ENCODE data around the gene ZGLP1. TPM values are rescaled to one million over a fixed set of nuclear protein-coding genes. Genes with fewer than 3 reads are reported as not detected.

ZGLP1 gene
- total RNA-seq, 1 donor from 2014 or later: 2.8 TPM

DNA sequence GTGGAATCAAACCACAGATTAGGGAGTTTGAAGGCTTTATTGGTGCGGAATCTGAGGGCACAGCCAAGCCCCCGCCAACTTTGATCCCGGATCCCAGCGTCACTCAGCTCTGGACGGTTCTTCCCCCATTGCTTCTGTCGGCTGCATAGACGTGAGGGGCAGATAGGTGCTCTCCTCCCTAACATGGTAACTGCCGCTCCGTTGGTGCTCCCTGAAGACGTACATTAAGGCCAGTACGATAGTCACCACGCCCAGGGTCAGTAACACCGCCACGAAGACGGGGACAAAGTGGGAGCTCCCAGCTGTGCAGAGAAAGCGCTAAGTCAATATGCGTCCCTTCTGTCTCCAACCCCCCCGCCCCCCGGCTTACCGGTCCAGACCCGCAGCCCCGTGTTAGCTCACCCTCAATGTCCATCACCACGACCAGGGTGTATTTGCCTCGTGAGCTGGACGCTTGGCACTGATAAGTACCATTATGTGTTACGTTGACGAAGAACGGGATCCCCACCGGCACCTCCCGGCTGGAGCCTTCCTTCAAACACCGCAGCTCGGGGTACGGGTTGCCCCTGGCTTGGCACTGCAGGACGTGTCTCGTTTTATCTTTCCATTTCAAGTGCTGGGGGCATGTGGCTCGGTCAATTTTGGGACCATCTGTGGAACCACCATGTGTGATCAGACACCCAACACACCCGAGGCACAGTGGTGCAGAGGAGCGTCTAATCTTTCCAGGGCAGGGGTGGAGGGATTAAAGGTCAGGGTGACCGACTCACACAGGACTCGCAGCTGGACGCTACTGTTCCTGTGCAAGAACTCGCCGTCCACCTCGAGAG is 24.4 kb upstream of the ZGLP1 start:
- H3K27ac Mint-ChIP-seq: peak overlapping the region; percentile 96
- no peaks in the 10 kb centered on the region for H3K27me3 Mint-ChIP-seq

DNA sequence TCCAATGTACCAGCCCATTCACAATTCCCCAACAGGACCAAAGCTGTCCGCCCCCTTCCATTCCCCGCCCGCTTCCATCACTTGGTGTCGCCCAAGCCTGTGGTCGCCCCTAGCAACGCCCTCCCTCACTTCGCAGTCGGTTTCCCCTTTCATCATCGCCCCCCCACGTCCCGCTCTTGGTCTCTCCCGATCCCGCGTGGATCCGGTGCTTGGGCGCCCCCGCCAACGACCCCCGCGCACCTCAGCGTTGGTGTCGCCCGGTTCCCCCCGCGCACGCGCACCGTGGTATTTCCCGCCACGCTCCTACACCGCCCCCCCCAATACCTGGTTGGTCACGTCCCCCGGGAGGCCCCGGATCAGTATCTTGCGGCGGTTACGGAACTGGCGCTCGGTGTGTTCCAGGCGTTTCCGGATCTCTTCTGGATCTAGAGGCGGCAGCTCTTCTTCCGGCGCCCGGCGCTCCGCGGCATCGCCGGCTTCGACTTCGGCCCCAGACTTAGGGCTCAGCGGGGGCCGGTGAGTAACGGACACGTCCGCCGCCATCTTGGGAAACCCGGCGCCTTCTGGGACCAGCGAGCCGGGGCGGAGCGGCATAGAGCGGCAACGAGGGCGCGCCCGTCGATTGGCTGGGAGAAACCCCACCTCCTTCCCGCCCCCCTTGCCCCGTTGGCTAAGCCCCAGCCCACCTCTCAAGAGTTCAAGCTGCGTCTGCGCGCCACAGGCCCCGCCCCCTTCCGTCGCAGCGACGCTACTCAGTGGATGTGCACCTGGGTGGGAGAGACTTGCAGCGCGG is 23.5 kb upstream of the ZGLP1 start, which contains the start of gene RAVER1:
RAVER1 (minus strand) TSS at position 565 of the 793 bp plus-strand sequence; CDS start at position 543, 22 bp downstream.
- intact Hi-C loops (cut with micrococcal nuclease): loop anchor here (2.0 to 10.0 kb wide), 4 partner anchors 48 to 138 kb away; partner anchors contain the start of genes CDC37, DNMT1, ICAM1 and TYK2
- Mint-ChIP-seq H3K4me3 (peak within 1 kb of the TSS; percentile 96), H3K27me3 (no peaks in the 10 kb centered on the region), H3K9me3 (no peaks in the 10 kb centered on the region), H3K4me1 (peaks cover 21% of the 10 kb centered on the region), H3K27ac (peak within 1 kb of the TSS; percentile 96), H3K36me3 (ENCODE audit: low read depth) (peaks cover 39% of the 10 kb centered on the region)
- peak; percentile 99 for DNase-seq

More for the DNA sequence above, 24.4 kb upstream of the ZGLP1 start:
- Mint-ChIP-seq H3K4me1 (peaks cover 29% of the 10 kb centered on the region), H3K36me3 (ENCODE audit: low read depth) (peaks cover 41% of the 10 kb centered on the region), H3K4me3 (peak overlapping the region; percentile 96), H3K9me3 (no peaks in the 10 kb centered on the region)
- intact Hi-C loops (cut with micrococcal nuclease): loop anchor here (2.0 to 10.0 kb wide), 4 partner anchors 47 to 139 kb away; partner anchors contain the start of genes CDC37, DNMT1, ICAM1 and TYK2
- DNase-seq: peak; percentile 62

DNA sequence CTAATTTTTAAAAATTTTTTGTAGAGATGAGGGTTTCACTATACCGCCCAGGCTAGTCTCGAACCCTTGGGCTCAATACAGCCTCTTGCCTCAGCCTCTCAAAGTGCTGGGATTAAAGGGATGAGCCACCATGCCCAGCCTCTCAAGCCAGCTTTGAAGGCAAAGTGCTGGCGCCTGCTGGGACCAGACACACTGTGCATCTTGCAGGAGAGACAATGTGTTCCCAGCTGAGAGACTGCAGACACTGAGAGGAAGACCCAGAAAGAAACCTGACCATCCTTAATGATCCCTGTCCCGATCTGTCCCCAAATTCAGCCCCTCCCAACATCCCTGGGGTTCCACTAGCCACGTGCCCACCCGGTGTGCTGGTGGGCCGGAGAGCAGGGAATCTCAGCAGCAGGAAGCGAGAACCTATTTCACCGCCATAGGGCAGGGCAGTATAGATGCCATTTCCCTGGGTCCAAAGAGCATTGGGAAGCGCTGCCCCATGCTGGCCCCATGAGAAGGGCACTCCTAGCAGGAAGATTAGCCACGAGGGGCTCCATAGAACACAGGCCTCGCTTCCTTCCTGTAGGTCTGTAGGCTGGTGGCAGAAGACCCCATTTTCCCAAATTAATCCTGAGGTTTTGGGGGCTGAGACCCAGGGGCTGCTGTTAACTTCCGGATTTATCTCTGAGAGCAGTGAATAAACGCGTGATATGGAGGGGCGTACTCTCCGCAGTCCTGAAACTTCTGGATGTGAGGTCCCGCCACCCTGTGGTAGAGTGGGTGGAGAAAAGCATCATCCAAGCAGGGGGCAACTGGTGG is 22.7 kb upstream of the ZGLP1 start:
- Mint-ChIP-seq H3K4me1 (peaks cover 21% of the 10 kb centered on the region), H3K27me3 (no peaks in the 10 kb centered on the region), H3K36me3 (ENCODE audit: low read depth) (peaks cover 43% of the 10 kb centered on the region), H3K9me3 (no peaks in the 10 kb centered on the region), H3K27ac (peak overlapping the region; percentile 96), H3K4me3 (peak overlapping the region; percentile 96)
- intact Hi-C loops (cut with micrococcal nuclease): loop anchor here (2.0 to 10.0 kb wide), 4 partner anchors 48 to 138 kb away; partner anchors contain the start of genes CDC37, DNMT1, ICAM1 and TYK2
- DNase-seq: no peak

- Mint-ChIP-seq H3K4me3 (no peak overlapping the region), H3K36me3 (ENCODE audit: low read depth) (peaks cover 44% of the 10 kb centered on the region), H3K4me1 (peaks cover 18% of the 10 kb centered on the region), H3K27me3 (no peaks in the 10 kb centered on the region), H3K27ac (no peak overlapping the region), H3K9me3 (no peaks in the 10 kb centered on the region)
- intact Hi-C loops (cut with micrococcal nuclease): no loop called here
- no peak for DNase-seq
These were observed 19.9 kb upstream of the ZGLP1 start for GRCh38 chr19:10329555-10329954.

- intact Hi-C loops (cut with micrococcal nuclease): no loop called here
- no peak overlapping the region for H3K27ac Mint-ChIP-seq
- H3K36me3 Mint-ChIP-seq (ENCODE audit: low read depth): peaks cover 49% of the 10 kb centered on the region
- no peaks in the 10 kb centered on the region for H3K9me3 Mint-ChIP-seq
- no peak overlapping the region for H3K4me3 Mint-ChIP-seq
- DNase-seq: no peak
- no peaks in the 10 kb centered on the region for H3K27me3 Mint-ChIP-seq
- peaks cover 15% of the 10 kb centered on the region for H3K4me1 Mint-ChIP-seq
These were observed 19.2 kb upstream of the ZGLP1 start for GRCh38 chr19:10328558-10329429.

DNA sequence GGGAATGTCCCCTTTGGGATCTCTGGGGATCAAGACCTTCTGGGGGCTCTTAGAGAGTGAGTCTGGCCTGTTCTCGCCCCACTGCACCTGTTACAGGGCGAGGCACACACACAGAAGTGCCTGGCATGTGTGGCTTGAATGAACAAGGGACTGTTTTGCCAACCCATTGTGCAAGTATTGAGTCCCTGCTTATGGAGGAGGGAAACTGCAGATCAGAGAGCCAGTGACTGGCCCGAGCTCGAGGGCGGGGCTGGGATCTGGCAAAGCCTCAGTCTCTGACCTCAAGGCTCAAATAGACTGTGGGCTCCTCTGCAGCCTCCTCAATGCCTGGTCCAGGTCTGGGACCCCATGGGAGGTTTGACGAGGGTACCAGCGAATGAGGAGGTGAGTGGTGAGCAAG is 18.2 kb upstream of the ZGLP1 start:
- no peaks in the 10 kb centered on the region for H3K27me3 Mint-ChIP-seq
- no peaks in the 10 kb centered on the region for H3K9me3 Mint-ChIP-seq
- H3K27ac Mint-ChIP-seq: no peak overlapping the region
- H3K4me3 Mint-ChIP-seq: no peak overlapping the region
- peaks cover 9% of the 10 kb centered on the region for H3K4me1 Mint-ChIP-seq
- no peak for DNase-seq
- intact Hi-C loops (cut with micrococcal nuclease): no loop called here
- H3K36me3 Mint-ChIP-seq (ENCODE audit: low read depth): peaks cover 44% of the 10 kb centered on the region

DNA sequence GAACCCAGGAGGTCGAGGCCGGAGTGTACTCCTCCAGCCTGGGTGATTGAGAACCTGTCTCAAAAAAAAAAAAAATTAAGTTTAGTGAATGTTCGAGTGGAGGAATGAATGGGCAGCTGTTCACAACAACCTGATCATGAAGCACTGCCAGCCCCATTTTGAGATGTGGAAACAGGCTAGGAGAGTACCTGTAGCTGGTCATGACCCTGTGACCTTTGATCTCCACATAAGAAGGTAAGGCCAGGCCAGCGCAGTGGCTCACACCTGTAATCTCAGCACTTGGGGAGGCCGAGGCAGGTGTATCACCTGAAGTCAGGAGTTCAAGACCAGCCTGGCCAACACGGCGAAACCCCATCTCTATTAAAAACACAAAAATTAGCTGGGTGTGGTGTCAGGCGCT is 16.1 kb upstream of the ZGLP1 start:
- Mint-ChIP-seq H3K27ac (no peak overlapping the region), H3K4me3 (no peak overlapping the region), H3K27me3 (no peaks in the 10 kb centered on the region), H3K9me3 (no peaks in the 10 kb centered on the region), H3K4me1 (no peaks in the 10 kb centered on the region), H3K36me3 (ENCODE audit: low read depth) (peaks cover 41% of the 10 kb centered on the region)
- no peak for DNase-seq
- intact Hi-C loops (cut with micrococcal nuclease): no loop called here

DNA sequence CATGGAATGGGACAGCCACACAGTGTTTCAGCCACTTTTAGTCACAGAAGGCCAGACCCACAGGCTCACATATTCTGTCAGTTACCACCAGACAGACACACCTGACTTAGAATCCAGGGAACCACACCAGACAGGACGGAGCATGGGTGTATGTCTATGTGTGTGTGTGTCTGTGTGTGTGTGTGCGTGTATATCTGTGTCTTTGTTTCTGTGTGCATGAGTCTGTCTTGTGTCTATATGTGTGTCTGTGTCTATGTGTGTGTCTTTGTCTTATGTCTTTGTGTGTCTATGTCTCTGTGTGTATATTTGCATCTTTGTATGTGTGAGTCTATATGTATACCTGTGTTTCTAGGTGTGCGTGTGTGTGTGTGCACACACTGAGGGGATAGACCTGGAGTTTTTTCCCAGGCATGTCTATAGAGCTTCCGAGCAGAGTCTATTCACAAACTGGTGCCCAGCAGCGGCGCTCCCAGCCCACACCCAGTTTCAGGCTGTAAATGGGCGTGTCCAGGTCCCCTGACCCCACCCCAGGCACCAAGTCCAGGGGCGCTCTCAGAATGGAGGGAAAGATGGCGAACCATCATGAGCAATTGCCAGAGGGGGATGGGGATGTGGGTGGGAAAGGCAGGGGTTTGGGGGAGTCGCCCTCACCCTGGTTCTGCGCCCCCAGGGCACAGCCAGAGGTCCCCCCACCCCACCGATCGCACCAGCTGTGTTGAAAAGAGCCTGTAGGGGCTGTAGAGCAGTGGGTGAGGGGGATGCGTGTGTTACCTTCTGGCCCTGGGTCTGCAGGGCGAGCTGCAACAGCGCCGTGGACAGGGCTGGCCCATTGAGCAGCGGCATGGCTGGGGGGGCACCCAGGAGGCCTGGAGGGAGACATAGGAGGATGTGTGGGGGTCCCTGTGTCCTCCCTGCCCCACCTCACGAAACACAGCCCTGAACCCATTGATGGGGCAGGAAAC is 12.5 kb upstream of the ZGLP1 start:
- Mint-ChIP-seq H3K4me3 (no peak overlapping the region), H3K9me3 (no peaks in the 10 kb centered on the region), H3K4me1 (no peaks in the 10 kb centered on the region), H3K27ac (no peak overlapping the region), H3K36me3 (ENCODE audit: low read depth) (peaks cover 34% of the 10 kb centered on the region), H3K27me3 (no peaks in the 10 kb centered on the region)
- DNase-seq: no peak
- intact Hi-C loops (cut with micrococcal nuclease): no loop called here

DNA sequence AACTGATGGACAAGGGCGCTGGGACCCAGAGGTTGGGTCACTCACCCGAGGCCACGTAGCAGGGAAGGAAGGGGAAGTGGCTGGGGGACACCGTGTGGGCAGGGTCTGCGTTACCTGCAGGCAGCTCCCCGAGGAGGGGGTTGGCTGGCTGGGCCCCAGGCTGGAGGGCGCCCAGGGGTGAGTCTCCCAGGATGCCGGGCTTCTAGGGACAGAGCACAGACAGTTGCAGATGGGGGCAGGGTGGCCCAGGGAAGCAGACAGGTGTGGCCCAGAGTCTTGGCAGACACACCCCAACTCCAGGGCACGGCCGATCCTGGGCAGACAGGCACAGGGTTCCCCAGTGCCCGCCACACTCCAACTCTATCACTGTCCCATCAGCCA is 11.8 kb upstream of the ZGLP1 start:
- no peak overlapping the region for H3K4me3 Mint-ChIP-seq
- H3K4me1 Mint-ChIP-seq: peaks cover under 1% of the 10 kb centered on the region
- DNase-seq: no peak
- H3K27ac Mint-ChIP-seq: no peak overlapping the region
- intact Hi-C loops (cut with micrococcal nuclease): no loop called here
- peaks cover 34% of the 10 kb centered on the region for H3K36me3 Mint-ChIP-seq (ENCODE audit: low read depth)
- H3K9me3 Mint-ChIP-seq: no peaks in the 10 kb centered on the region
- H3K27me3 Mint-ChIP-seq: no peaks in the 10 kb centered on the region

GRCh38 chr19:10320602-10321416 is 11.2 kb upstream of the ZGLP1 start:
- H3K4me1 Mint-ChIP-seq: peaks cover 6% of the 10 kb centered on the region
- H3K4me3 Mint-ChIP-seq: no peak overlapping the region
- peaks cover 37% of the 10 kb centered on the region for H3K36me3 Mint-ChIP-seq (ENCODE audit: low read depth)
- H3K27ac Mint-ChIP-seq: no peak overlapping the region
- no peaks in the 10 kb centered on the region for H3K9me3 Mint-ChIP-seq
- DNase-seq: no peak
- no peaks in the 10 kb centered on the region for H3K27me3 Mint-ChIP-seq
- intact Hi-C loops (cut with micrococcal nuclease): no loop called here

Data from activated CD4-positive, alpha-beta T cell treated with anti-CD3 and anti-CD28 coated beads, Interleukin-2, amount 10 ng/mL, durations not matched to agents 24 days and 14 days (primary cell).